Astrocyte of the spinal cord (primary cell): ENCODE measurements around the gene MDH1.

Experiments
- DNase-seq: peaks from one replicate; pipeline ENCODE4 v3.0.0; 2011; ENCODE audit warnings: low read depth, low spot score
- H3K4me3 ChIP-seq: 2 replicates; pipeline ENCODE4 v1.5.1; 2011; ENCODE audit warnings: low read depth, mild to moderate bottlenecking, low read length, moderate library complexity
- in situ Hi-C: cut with HindIII; loops from 2 replicates; pipeline ENCODE4 v1.10.0; 2017; ENCODE audit warnings: low sequenced_read_pairs
- TF ChIP-seq, protein P1 (sequence below): IDR thresholded peaks from 2 replicates; pipeline ENCODE4 v1.5.1; 2012; ENCODE audit warnings: low read depth, mild to moderate bottlenecking, low read length, inconsistent platforms

Gene MDH1

DNA sequence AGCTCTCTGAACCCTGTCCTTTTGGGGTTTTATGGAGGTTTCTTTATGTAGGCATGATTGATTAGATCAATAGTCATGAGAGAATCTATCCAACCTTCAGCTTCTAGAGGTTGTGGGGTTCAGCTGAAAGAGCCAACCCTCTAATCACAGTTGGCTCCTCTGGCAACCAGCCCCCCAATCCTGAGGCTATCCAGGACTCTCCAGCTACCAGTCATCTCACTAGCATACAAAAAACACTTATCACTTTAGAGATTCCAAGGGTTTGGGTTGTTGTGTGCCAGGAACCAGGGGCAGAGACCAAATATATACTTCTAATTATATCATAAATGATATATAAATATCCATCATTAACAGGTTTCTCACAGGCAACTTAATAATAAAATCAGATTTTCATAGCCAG, 12.2 kb upstream of the MDH1 start:
- H3K4me3 ChIP-seq, result no peak overlapping the region
- in situ Hi-C loops, result no loop called here
- DNase-seq, result no peak
- TF ChIP-seq, protein P1, sequence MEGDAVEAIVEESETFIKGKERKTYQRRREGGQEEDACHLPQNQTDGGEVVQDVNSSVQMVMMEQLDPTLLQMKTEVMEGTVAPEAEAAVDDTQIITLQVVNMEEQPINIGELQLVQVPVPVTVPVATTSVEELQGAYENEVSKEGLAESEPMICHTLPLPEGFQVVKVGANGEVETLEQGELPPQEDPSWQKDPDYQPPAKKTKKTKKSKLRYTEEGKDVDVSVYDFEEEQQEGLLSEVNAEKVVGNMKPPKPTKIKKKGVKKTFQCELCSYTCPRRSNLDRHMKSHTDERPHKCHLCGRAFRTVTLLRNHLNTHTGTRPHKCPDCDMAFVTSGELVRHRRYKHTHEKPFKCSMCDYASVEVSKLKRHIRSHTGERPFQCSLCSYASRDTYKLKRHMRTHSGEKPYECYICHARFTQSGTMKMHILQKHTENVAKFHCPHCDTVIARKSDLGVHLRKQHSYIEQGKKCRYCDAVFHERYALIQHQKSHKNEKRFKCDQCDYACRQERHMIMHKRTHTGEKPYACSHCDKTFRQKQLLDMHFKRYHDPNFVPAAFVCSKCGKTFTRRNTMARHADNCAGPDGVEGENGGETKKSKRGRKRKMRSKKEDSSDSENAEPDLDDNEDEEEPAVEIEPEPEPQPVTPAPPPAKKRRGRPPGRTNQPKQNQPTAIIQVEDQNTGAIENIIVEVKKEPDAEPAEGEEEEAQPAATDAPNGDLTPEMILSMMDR, result no peak

DNA sequence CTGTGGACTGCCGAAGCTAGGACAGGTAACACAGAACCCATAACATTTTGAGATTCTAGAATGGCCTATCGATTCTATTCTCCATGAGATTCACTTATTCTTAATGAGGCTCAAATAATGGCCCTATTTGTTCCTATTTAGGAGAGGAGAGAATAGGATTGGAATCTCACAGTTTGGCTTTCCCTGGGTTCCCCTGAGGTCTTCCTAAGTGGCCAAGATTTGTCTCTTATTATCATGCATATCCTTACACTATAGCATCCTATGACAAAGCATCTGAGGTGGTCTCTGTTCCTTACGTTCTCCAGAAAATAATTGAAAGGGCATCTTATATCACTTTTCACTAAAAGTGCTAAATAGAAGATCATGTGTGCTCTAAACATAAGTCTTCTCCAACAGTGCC, 10.0 kb upstream of the MDH1 start:
- TF ChIP-seq, protein P1, result no peak
- no peak overlapping the region for H3K4me3 ChIP-seq
- DNase-seq, result no peak
- in situ Hi-C loops, result no loop called here

DNA sequence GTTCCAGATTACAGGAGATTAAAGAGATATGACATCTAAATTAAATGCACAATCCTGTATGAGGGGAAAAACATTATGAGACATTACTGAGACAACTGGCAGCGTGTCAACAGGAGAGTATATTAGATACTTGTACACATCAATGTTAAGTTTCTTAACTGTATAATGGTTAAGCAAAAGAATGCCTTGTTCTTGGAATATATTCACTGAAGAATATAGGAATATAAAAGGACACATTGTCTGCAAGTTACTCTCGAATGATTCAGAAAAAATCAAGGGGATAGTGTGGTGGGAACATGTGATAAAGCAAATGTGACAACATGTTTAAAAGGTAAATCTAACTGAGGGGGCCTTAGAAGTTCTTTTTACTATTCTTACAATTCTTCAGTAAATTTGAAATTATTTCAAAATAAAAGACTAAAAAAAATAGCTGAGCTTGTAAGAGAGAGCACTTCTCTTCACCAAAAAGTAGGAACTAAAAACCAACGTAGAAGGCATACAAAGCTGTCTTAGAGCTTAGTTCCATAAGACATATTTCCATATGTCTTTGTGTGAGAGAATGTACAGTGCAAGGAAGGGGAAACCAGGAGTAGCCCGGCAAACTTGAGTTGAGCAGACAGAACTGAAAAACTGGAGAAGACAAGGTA, 8.0 kb upstream of the MDH1 start:
- TF ChIP-seq, protein P1, result no peak
- no peak for DNase-seq
- in situ Hi-C loops, result no loop called here

DNA sequence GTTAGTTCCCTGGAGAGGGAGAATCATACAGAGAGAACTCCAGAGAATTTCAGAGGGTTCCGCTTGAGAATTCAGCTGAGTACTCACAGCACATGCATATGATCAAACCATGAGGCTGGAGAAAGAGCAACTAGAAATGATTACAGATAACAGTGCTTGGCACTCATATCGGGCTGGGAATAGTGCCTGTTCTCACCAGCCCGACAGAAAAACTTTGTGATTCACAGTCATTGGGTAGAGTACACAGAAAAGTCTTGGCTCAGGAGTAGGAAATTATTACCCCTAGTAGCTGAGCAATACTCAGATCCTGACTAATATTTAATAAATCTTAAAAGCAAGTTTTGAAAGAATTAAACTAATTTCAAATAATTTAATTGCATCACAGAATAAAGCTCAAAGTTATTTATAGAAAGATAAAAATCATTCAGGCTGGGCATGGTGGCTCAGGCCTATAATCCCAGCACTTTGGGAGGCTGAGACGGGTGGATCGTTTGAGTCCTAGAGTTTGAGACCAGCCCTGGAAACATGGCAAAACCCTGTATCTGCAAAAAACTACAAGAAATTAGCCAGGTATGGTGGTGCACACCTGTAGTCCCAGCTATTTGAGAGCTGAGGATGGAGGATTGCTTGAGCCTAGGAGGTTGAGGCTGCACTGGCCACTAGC, 7.3 kb upstream of the MDH1 start:
- H3K4me3 ChIP-seq, result no peak overlapping the region
- in situ Hi-C loops, result no loop called here
- TF ChIP-seq, protein P1, result no peak
- DNase-seq, result peak; percentile 22

More for the DNA sequence above, 8.0 kb upstream of the MDH1 start:
- H3K4me3 ChIP-seq, result no peak overlapping the region

DNA sequence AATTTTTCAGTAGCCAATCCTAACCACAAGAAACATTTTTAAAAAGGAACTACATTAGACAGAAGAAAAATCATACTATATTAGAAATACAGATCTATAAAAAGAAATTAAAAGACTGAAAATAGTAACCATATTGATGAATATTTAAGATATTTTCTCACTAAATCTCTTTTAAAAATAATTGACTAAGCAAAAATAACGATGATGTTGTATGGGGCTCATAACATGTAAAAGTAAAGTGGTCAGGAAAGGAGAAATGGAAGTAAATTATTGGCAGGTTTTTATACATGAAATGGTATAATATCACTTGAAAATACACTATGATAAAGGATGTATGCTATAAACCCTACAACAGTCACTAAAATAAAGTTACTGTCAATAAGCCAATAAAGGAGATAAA, 5.9 kb upstream of the MDH1 start:
- H3K4me3 ChIP-seq, result no peak overlapping the region
- no peak for DNase-seq
- in situ Hi-C loops, result no loop called here
- TF ChIP-seq, protein P1, result no peak

DNA sequence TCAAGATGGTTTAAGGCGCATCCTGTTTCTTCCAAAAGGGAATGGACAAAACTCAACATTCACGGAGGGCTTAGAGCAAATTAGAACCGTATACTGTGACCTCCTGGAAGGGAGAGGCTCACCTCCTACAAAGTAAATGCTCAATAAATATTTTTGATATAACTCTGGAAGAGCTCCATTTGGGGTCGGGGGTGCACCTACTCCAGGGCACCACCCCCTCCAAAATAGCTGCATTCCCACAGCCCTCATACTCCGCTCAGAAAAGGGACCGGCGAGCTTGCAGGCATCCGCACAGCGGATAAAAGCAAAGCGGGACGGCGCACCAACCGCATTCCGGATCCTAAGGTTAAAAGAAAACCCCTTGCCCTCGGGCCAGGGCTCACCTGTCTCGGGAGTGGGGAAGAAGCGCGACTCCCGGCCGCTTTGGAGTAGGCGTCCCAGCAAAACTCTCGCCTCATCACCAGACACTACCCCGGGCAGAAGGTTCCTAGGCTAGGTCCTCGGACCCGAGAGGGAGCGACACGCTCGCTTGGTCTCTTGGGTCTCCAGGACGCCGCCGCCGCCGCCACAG, 864 bp upstream of the MDH1 start:
- in situ Hi-C loops, result no loop called here
- TF ChIP-seq, protein P1, result no peak
- DNase-seq, result no peak
- H3K4me3 ChIP-seq, result peak overlapping the region; percentile 59
